DOHH2 (cell line): ENCODE measurements around the gene SLC44A3.

Experiments
- CTCF ChIP-seq: fragments of 200-600 bp; sonication (generic); IDR thresholded peaks from one replicate; pipeline ENCODE4 v1.5.1; 2014; ENCODE audit warnings: antibody characterized with exemption, mild to moderate bottlenecking, low read depth, low read length; ENCODE audit not compliant: poor library complexity, severe bottlenecking
- EZH2phosphoT487 ChIP-seq: fragments of 200-600 bp; sonication (generic); IDR thresholded peaks from 2 replicates; pipeline ENCODE4 v1.6.1; 2017; ENCODE audit warnings: borderline replicate concordance, mild to moderate bottlenecking, antibody characterized with exemption, low read length, moderate library complexity, mixed read lengths

GRCh38 chr1:94866164-94866807 is 46.1 kb downstream of the SLC44A3 start:
- TF ChIP-seq CTCF, result no peak
- TF ChIP-seq EZH2phosphoT487, result no peak
